Measurements from ENCODE around the gene KRT74. TPM values are rescaled to one million over a fixed set of nuclear protein-coding genes. Genes with fewer than 3 reads are reported as not detected.

Gene KRT74
- total and polyA plus RNA-seq, 2 of the 8 experiments (the other 6 are each of a cell fraction or from before 2014, with no cell fraction given), result not detected

DNA sequence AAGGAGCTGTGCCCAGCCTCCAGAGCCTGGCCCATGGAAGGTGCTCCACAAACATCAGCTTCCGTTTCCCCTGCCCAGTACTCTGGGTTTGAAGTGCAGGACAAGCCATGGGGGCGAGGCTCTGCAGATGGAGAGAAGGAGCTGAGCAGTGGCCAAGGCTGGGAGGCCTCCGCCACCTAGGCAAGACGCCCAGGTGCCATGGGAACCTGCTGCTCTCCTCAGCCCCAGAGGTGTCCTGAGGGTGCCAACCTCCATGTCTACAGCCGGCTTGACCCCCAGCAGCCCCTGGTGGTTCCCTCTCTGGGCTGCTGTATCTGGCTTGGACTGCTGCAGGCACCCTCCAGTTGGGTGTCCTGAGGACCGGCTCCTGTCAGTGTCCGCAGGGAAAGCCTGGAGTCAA is 33.1 kb downstream of the KRT74 start (continued):
- TF ChIP-seq, protein P1, sequence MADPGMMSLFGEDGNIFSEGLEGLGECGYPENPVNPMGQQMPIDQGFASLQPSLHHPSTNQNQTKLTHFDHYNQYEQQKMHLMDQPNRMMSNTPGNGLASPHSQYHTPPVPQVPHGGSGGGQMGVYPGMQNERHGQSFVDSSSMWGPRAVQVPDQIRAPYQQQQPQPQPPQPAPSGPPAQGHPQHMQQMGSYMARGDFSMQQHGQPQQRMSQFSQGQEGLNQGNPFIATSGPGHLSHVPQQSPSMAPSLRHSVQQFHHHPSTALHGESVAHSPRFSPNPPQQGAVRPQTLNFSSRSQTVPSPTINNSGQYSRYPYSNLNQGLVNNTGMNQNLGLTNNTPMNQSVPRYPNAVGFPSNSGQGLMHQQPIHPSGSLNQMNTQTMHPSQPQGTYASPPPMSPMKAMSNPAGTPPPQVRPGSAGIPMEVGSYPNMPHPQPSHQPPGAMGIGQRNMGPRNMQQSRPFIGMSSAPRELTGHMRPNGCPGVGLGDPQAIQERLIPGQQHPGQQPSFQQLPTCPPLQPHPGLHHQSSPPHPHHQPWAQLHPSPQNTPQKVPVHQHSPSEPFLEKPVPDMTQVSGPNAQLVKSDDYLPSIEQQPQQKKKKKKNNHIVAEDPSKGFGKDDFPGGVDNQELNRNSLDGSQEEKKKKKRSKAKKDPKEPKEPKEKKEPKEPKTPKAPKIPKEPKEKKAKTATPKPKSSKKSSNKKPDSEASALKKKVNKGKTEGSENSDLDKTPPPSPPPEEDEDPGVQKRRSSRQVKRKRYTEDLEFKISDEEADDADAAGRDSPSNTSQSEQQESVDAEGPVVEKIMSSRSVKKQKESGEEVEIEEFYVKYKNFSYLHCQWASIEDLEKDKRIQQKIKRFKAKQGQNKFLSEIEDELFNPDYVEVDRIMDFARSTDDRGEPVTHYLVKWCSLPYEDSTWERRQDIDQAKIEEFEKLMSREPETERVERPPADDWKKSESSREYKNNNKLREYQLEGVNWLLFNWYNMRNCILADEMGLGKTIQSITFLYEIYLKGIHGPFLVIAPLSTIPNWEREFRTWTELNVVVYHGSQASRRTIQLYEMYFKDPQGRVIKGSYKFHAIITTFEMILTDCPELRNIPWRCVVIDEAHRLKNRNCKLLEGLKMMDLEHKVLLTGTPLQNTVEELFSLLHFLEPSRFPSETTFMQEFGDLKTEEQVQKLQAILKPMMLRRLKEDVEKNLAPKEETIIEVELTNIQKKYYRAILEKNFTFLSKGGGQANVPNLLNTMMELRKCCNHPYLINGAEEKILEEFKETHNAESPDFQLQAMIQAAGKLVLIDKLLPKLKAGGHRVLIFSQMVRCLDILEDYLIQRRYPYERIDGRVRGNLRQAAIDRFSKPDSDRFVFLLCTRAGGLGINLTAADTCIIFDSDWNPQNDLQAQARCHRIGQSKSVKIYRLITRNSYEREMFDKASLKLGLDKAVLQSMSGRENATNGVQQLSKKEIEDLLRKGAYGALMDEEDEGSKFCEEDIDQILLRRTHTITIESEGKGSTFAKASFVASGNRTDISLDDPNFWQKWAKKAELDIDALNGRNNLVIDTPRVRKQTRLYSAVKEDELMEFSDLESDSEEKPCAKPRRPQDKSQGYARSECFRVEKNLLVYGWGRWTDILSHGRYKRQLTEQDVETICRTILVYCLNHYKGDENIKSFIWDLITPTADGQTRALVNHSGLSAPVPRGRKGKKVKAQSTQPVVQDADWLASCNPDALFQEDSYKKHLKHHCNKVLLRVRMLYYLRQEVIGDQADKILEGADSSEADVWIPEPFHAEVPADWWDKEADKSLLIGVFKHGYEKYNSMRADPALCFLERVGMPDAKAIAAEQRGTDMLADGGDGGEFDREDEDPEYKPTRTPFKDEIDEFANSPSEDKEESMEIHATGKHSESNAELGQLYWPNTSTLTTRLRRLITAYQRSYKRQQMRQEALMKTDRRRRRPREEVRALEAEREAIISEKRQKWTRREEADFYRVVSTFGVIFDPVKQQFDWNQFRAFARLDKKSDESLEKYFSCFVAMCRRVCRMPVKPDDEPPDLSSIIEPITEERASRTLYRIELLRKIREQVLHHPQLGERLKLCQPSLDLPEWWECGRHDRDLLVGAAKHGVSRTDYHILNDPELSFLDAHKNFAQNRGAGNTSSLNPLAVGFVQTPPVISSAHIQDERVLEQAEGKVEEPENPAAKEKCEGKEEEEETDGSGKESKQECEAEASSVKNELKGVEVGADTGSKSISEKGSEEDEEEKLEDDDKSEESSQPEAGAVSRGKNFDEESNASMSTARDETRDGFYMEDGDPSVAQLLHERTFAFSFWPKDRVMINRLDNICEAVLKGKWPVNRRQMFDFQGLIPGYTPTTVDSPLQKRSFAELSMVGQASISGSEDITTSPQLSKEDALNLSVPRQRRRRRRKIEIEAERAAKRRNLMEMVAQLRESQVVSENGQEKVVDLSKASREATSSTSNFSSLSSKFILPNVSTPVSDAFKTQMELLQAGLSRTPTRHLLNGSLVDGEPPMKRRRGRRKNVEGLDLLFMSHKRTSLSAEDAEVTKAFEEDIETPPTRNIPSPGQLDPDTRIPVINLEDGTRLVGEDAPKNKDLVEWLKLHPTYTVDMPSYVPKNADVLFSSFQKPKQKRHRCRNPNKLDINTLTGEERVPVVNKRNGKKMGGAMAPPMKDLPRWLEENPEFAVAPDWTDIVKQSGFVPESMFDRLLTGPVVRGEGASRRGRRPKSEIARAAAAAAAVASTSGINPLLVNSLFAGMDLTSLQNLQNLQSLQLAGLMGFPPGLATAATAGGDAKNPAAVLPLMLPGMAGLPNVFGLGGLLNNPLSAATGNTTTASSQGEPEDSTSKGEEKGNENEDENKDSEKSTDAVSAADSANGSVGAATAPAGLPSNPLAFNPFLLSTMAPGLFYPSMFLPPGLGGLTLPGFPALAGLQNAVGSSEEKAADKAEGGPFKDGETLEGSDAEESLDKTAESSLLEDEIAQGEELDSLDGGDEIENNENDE (IDR thresholded peaks at IDR 0.05; ENCODE audit: insufficient replicate concordance, low read length), result no peak
- TF ChIP-seq CBX8 (IDR thresholded peaks at IDR 0.05; ENCODE audit: borderline replicate concordance, low read depth, low read length) (no peak), EGR1 (IDR thresholded peaks at IDR 0.05; ENCODE audit: borderline replicate concordance, low read depth, low read length) (no peak), NRF1 (IDR thresholded peaks at IDR 0.05; ENCODE audit: low read depth, low read length) (no peak), GABPA (IDR thresholded peaks at IDR 0.05; ENCODE audit: borderline replicate concordance, insufficient read depth, low read length) (no peak), ASH2L (IDR thresholded peaks at IDR 0.05; ENCODE audit: low read length) (no peak), CBX5 (IDR thresholded peaks at IDR 0.05; ENCODE audit: low read depth, low read length) (no peak), CEBPB (IDR thresholded peaks at IDR 0.05; ENCODE audit: low read depth, low read length) (no peak)
